IMR-90 (cell line): ENCODE measurements around the gene TANGO6. TPM values are rescaled to one million over a fixed set of nuclear protein-coding genes. Genes with fewer than 3 reads are reported as not detected.

Experiments
- ATAC-seq: fragments of 200-7000 bp; cut with Tn5 transposase; 2 replicates; pipeline ENCODE4 v1.9.1; 2020; ENCODE audit warnings: low read depth, mild to moderate bottlenecking, moderate library complexity
- BruUV-seq: library from RNA; stranded (reverse); fragments of 400-500 nt; replicated peaks from 2 replicates; lab custom pipeline; 2021; lab: Mats Ljungman, UMichigan
- CTCF ChIA-PET: fragments of 300-600 bp; formaldehyde crosslinking; extraction: SDS; loops from one replicate; lab custom pipeline; 2021; ENCODE audit warnings: antibody characterized with exemption; lab: Yijun Ruan, JAX
- POLR2A ChIA-PET: fragments of 300-600 bp; sonication (Branson Sonifier 250); formaldehyde crosslinking; loops from one replicate; lab custom pipeline; 2022; ENCODE audit warnings: antibody characterized with exemption; ENCODE audit not compliant: unreplicated experiment; lab: Charles Lee
- DNase-seq: peaks from one replicate; pipeline ENCODE4 v3.0.0; 2013
- H2AFZ ChIP-seq: replicated peaks from 2 replicates; pipeline ENCODE3; 2013; ENCODE audit warnings: low read length, mild to moderate bottlenecking; ENCODE audit not compliant: poor library complexity
- H2AK5ac ChIP-seq: 2 replicates; pipeline ENCODE4 v1.6.1; 2013; ENCODE audit warnings: low read depth, low read length, inconsistent platforms
- H2AK9ac ChIP-seq: replicated peaks from 2 replicates; pipeline ENCODE3; 2013; ENCODE audit warnings: mild to moderate bottlenecking, low read depth, low read length, moderate library complexity; ENCODE audit not compliant: poor library complexity
- H2BK120ac ChIP-seq: 2 replicates; pipeline ENCODE4 v1.6.1; 2013; ENCODE audit warnings: low read depth, low read length, inconsistent platforms
- H2BK15ac ChIP-seq: 3 replicates; pipeline ENCODE4 v1.6.1; 2013; ENCODE audit warnings: low read depth, low read length, inconsistent platforms
- H2BK20ac ChIP-seq: 2 replicates; pipeline ENCODE4 v1.6.1; 2013; ENCODE audit warnings: low read depth, mild to moderate bottlenecking, inconsistent platforms, low read length, moderate library complexity
- H2BK5ac ChIP-seq: 2 replicates; pipeline ENCODE4 v1.6.1; 2013; ENCODE audit warnings: mild to moderate bottlenecking, low read depth, low read length, inconsistent platforms; ENCODE audit not compliant: poor library complexity, severe bottlenecking
- H3K14ac ChIP-seq: replicated peaks from 2 replicates; pipeline ENCODE4 v1.6.1; 2013; ENCODE audit warnings: low read depth, low read length, inconsistent platforms
- H3K18ac ChIP-seq: 2 replicates; pipeline ENCODE4 v1.6.1; 2013; ENCODE audit warnings: low read depth, low read length, control low read depth
- H3K23ac ChIP-seq: 2 replicates; pipeline ENCODE4 v1.6.1; 2013; ENCODE audit warnings: low read depth, low read length, inconsistent platforms
- H3K27ac ChIP-seq: 2 replicates; pipeline ENCODE4 v1.5.1; 2013; ENCODE audit warnings: mild to moderate bottlenecking, control low read depth, low read length; ENCODE audit not compliant: insufficient read depth
- H3K27me3 ChIP-seq: 2 replicates; pipeline ENCODE4 v1.6.1; 2013; ENCODE audit warnings: low read length; ENCODE audit not compliant: control insufficient read depth, insufficient read depth
- H3K36me3 ChIP-seq: 2 replicates; pipeline ENCODE4 v1.6.1; 2013; ENCODE audit warnings: low read length, mixed read lengths; ENCODE audit not compliant: control insufficient read depth, insufficient read depth
- H3K4ac ChIP-seq: 2 replicates; pipeline ENCODE4 v1.6.1; 2013; ENCODE audit warnings: low read depth, low read length, inconsistent platforms
- H3K4me1 ChIP-seq: 2 replicates; pipeline ENCODE4 v1.6.1; 2013; ENCODE audit warnings: low read length, mixed read lengths; ENCODE audit not compliant: control insufficient read depth, insufficient read depth
- H3K4me2 ChIP-seq: 2 replicates; pipeline ENCODE4 v1.6.1; 2013; ENCODE audit warnings: low read depth, mild to moderate bottlenecking, control low read depth, low read length, moderate library complexity
- H3K4me3 ChIP-seq: 2 replicates; pipeline ENCODE4 v1.5.1; 2013; ENCODE audit warnings: low read depth, mild to moderate bottlenecking, control low read depth, low read length, moderate library complexity; ENCODE audit not compliant: insufficient read depth
- H3K56ac ChIP-seq: 2 replicates; pipeline ENCODE4 v1.6.1; 2013; ENCODE audit warnings: low read length, inconsistent platforms; ENCODE audit not compliant: insufficient read depth; ENCODE audit errors: extremely low read depth
- H3K79me1 ChIP-seq, 2 experiments: 2 replicates each; pipeline ENCODE4 v1.6.1; 2013; ENCODE audit warnings: low read length in 2 of 2, inconsistent platforms in 1 of 2, low read depth in 1 of 2
- H3K9ac ChIP-seq: 2 replicates; pipeline ENCODE4 v1.6.1; 2013; ENCODE audit warnings: low read depth, low read length, control low read depth
- H3K9me1 ChIP-seq: 2 replicates; pipeline ENCODE4 v1.6.1; 2013; ENCODE audit warnings: low read length, inconsistent platforms; ENCODE audit not compliant: insufficient read depth
- H3K9me3 ChIP-seq: 2 replicates; pipeline ENCODE4 v1.6.1; 2013; ENCODE audit warnings: low read length; ENCODE audit not compliant: control insufficient read depth, insufficient read depth
- H4K20me1 ChIP-seq: 2 replicates; pipeline ENCODE4 v1.6.1; 2013; ENCODE audit warnings: low read length, inconsistent platforms; ENCODE audit not compliant: insufficient read depth
- H4K5ac ChIP-seq: 2 replicates; pipeline ENCODE4 v1.6.1; 2013; ENCODE audit warnings: mild to moderate bottlenecking, low read depth, low read length, control low read depth
- H4K8ac ChIP-seq, 2 experiments: 2 replicates each; pipeline ENCODE4 v1.6.1; 2013; ENCODE audit warnings: low read depth in 2 of 2, low read length in 2 of 2, control low read depth in 1 of 2, inconsistent platforms in 1 of 2
- H4K91ac ChIP-seq: 2 replicates; pipeline ENCODE4 v1.6.1; 2013; ENCODE audit warnings: low read depth, low read length, inconsistent platforms; ENCODE audit not compliant: insufficient read depth
- BHLHE40 ChIP-seq: fragments of 150-350 bp; IDR thresholded peaks from 2 replicates; pipeline ENCODE4 v1.6.1; 2016; ENCODE audit warnings: mild to moderate bottlenecking, low read depth, low read length
- CEBPB ChIP-seq: IDR thresholded peaks from 2 replicates; pipeline ENCODE4 v1.6.1; 2012; ENCODE audit warnings: low read depth, low read length, improper control_type of control experiment
- CHD1 ChIP-seq: IDR thresholded peaks from 2 replicates; pipeline ENCODE4 v1.6.1; 2012; ENCODE audit warnings: low read depth, low read length, improper control_type of control experiment
- ELK1 ChIP-seq: fragments of 150-350 bp; IDR thresholded peaks from 2 replicates; pipeline ENCODE4 v1.6.1; 2016; ENCODE audit warnings: low read depth, mild to moderate bottlenecking, low read length, moderate library complexity, borderline replicate concordance
- FOS ChIP-seq: fragments of 150-350 bp; IDR thresholded peaks from 2 replicates; pipeline ENCODE4 v1.6.1; 2016; ENCODE audit warnings: low read depth, low read length
- MAFK ChIP-seq: IDR thresholded peaks from 2 replicates; pipeline ENCODE4 v1.6.1; 2012; ENCODE audit warnings: low read depth, low read length, improper control_type of control experiment
- MXI1 ChIP-seq: IDR thresholded peaks from 2 replicates; pipeline ENCODE4 v1.6.1; 2012; ENCODE audit warnings: low read depth, mild to moderate bottlenecking, low read length, moderate library complexity, borderline replicate concordance
- NFE2L2 ChIP-seq: fragments of 150-350 bp; IDR thresholded peaks from 2 replicates; pipeline ENCODE4 v1.6.1; 2016; ENCODE audit warnings: low read depth, mild to moderate bottlenecking, low read length
- POLR2A ChIP-seq: IDR thresholded peaks from 2 replicates; pipeline ENCODE4 v1.6.1; 2012; ENCODE audit warnings: mild to moderate bottlenecking, low read depth, low read length
- RAD21 ChIP-seq: IDR thresholded peaks from 2 replicates; pipeline ENCODE4 v1.6.1; 2012; ENCODE audit warnings: low read length, improper control_type of control experiment
- RCOR1 ChIP-seq: IDR thresholded peaks from 2 replicates; pipeline ENCODE4 v1.6.1; 2012; ENCODE audit warnings: mild to moderate bottlenecking, low read length, improper control_type of control experiment; ENCODE audit not compliant: insufficient replicate concordance
- RFX5 ChIP-seq: IDR thresholded peaks from 2 replicates; pipeline ENCODE4 v1.8.0; 2012; ENCODE audit warnings: low read depth, mild to moderate bottlenecking, low read length, moderate library complexity
- SMC3 ChIP-seq: fragments of 150-350 bp; IDR thresholded peaks from 2 replicates; pipeline ENCODE4 v1.6.1; 2016; ENCODE audit warnings: low read depth, mild to moderate bottlenecking, antibody characterized with exemption, low read length, moderate library complexity
- WGBS, 2 experiments: methylation state at CpG; one replicate each; pipeline versions ENCODE4 v1.1.5 to v1.1.7; 2013; ENCODE audit warnings: missing lambda C conversion rate in 2 of 2; ENCODE audit not compliant: insufficient read length in 1 of 2; ENCODE audit errors: extremely low coverage in 2 of 2; 5-methylcytosine and 5-hydroxymethylcytosine counted together
- dilution Hi-C: fragments of 300-500 bp; cut with HindIII; formaldehyde crosslinking; loops from one replicate; pipeline ENCODE4 v1.14.3; 2018; ENCODE audit warnings: low sequenced_read_pairs; ENCODE audit not compliant: unreplicated experiment
- in situ Hi-C: fragments of 300-500 bp; cut with MboI; formaldehyde crosslinking; loops from 3 replicates; pipeline ENCODE4 v1.14.3; 2019; ENCODE audit warnings: low sequenced_read_pairs, inconsistent platforms, mixed read lengths
- intact Hi-C: fragments of 100-400 bp; cut with micrococcal nuclease; formaldehyde crosslinking; loops from 2 replicates; pipeline ENCODE4 v1.10.0; 2022
- polyA plus RNA-seq, 3 experiments: library from polyadenylated mRNA; depleted of rRNA; stranded (reverse); fragments of >200 nt; gene quantifications; 2 replicates each; pipeline ENCODE4 v1.2.3, GENCODE V29; 2012; ENCODE audit warnings: low replicate concordance in 1 of 3
- total RNA-seq: library from RNA; depleted of rRNA; stranded (reverse); fragments of >200 nt; gene quantifications from 2 replicates; pipeline ENCODE4 v1.2.3, GENCODE V29; 2012
- TF ChIP-seq, protein P1 (sequence below): conservative IDR thresholded peaks from 2 replicates; pipeline ENCODE4 v1.5.1; 2012; ENCODE audit warnings: mild to moderate bottlenecking, low read depth, low read length, improper control_type of control experiment

The TANGO6 gene
- total and polyA plus RNA-seq, 2 of the 4 experiments (the other 2 are of a cell fraction): 6.7 to 22.4 TPM

GRCh38 chr16:68893710-68894705 is 50.7 kb downstream of the TANGO6 start:
- Histone ChIP-seq H2BK15ac (no peak overlapping the region), H2BK20ac (no peak overlapping the region), H4K5ac (no peak overlapping the region), H3K36me3 (peaks cover 1% of the 10 kb centered on the region; the same call in 1 of the 2 replicates), H3K4ac (no peak overlapping the region), H2AK5ac (no peak overlapping the region), H4K20me1 (no peaks in the 10 kb centered on the region), H3K56ac (no peak overlapping the region), H2BK5ac (no peak overlapping the region), H4K91ac (no peak overlapping the region), H2AK9ac (no peak overlapping the region), H3K4me3 (no peak overlapping the region), H3K4me2 (no peak overlapping the region), H4K8ac (no peak overlapping the region), H3K79me1 (no peaks in the 10 kb centered on the region), H2BK120ac (no peak overlapping the region), H3K9me3 (no peaks in the 10 kb centered on the region), H3K9me1 (0 out of 2 replicates have a peak, but pooled peaks cover 4% of the 10 kb centered on the region), H3K4me1 (no peaks in the 10 kb centered on the region), H3K23ac (no peak overlapping the region), H3K14ac (no peak overlapping the region), H2AFZ (no peak overlapping the region), H3K18ac (no peak overlapping the region), H3K27ac (no peak overlapping the region), H3K9ac (no peak overlapping the region), H3K27me3 (no peaks in the 10 kb centered on the region)
- ATAC-seq (no peak), DNase-seq (peak; percentile 37)
- ChIA-PET CTCF (no interaction called here), POLR2A (no interaction called here)
- BruUV-seq: no TSS peak
- dilution Hi-C loops: no loop called here
- intact Hi-C loops: no loop called here
- in situ Hi-C loops: no loop called here
- WGBS, 2 experiments: 90% methylated on average over 3 of the region's 11 CpGs; no CpG with 5 or more reads in 1 of the 2 experiments
- TF ChIP-seq SMC3 (no peak), CHD1 (no peak), MAFK (no peak), FOS (no peak), POLR2A (no peak), RFX5 (no peak), RCOR1 (no peak), RAD21 (no peak), BHLHE40 (no peak), ELK1 (no peak), CEBPB (no peak), MXI1 (no peak), NFE2L2 (no peak)
- TF ChIP-seq, protein P1, sequence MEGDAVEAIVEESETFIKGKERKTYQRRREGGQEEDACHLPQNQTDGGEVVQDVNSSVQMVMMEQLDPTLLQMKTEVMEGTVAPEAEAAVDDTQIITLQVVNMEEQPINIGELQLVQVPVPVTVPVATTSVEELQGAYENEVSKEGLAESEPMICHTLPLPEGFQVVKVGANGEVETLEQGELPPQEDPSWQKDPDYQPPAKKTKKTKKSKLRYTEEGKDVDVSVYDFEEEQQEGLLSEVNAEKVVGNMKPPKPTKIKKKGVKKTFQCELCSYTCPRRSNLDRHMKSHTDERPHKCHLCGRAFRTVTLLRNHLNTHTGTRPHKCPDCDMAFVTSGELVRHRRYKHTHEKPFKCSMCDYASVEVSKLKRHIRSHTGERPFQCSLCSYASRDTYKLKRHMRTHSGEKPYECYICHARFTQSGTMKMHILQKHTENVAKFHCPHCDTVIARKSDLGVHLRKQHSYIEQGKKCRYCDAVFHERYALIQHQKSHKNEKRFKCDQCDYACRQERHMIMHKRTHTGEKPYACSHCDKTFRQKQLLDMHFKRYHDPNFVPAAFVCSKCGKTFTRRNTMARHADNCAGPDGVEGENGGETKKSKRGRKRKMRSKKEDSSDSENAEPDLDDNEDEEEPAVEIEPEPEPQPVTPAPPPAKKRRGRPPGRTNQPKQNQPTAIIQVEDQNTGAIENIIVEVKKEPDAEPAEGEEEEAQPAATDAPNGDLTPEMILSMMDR: no peak
